OCI-LY7 (cell line): Measurements from ENCODE around the gene DNALI1. TPM values are rescaled to one million over a fixed set of nuclear protein-coding genes. Genes with fewer than 3 reads are reported as not detected.

Experiments
- BruUV-seq: library from RNA; stranded (reverse); fragments of 400-500 nt; replicated peaks from 2 replicates; lab custom pipeline; 2021; lab: Mats Ljungman, UMichigan
- CTCF ChIA-PET: fragments of 300-600 bp; sonication (Branson Sonifier 250); formaldehyde crosslinking; loops from one replicate; lab custom pipeline; 2022; ENCODE audit warnings: antibody characterized with exemption; ENCODE audit not compliant: unreplicated experiment; lab: Charles Lee
- POLR2A ChIA-PET: fragments of 300-600 bp; sonication (Branson Sonifier 250); formaldehyde crosslinking; loops from one replicate; lab custom pipeline; 2022; ENCODE audit warnings: antibody characterized with exemption; lab: Charles Lee
- DNase-seq: peaks from one replicate; pipeline ENCODE4 v3.0.0-alpha.2; 2015; ENCODE audit warnings: low spot score
- H2AFZ ChIP-seq: fragments of 200-600 bp; sonication (generic), shearing (Covaris generic); 2 replicates; pipeline ENCODE4 v1.6.1; 2014; ENCODE audit warnings: mild to moderate bottlenecking, antibody characterized with exemption, low read length, moderate library complexity
- H3K27ac ChIP-seq: fragments of 200-600 bp; sonication (generic); 2 replicates; pipeline ENCODE4 v1.5.1; 2014; ENCODE audit warnings: mixed run types, low read depth, mild to moderate bottlenecking, moderate library complexity, low read length, inconsistent platforms; ENCODE audit not compliant: poor library complexity, severe bottlenecking
- H3K36me3 ChIP-seq: fragments of 200-600 bp; sonication (generic); 2 replicates; pipeline ENCODE4 v1.6.1; 2014; ENCODE audit warnings: mild to moderate bottlenecking, antibody characterized with exemption, low read length, moderate library complexity, mixed read lengths; ENCODE audit not compliant: insufficient read depth
- H3K4me1 ChIP-seq: fragments of 200-600 bp; sonication (generic); 2 replicates; pipeline ENCODE4 v1.5.1; 2014; ENCODE audit warnings: mild to moderate bottlenecking, low read length; ENCODE audit not compliant: insufficient read depth, poor library complexity, severe bottlenecking
- H3K4me2 ChIP-seq: fragments of 200-600 bp; sonication (generic); 2 replicates; pipeline ENCODE4 v1.6.1; 2014; ENCODE audit warnings: mild to moderate bottlenecking, low read length
- H3K4me3 ChIP-seq: fragments of 200-600 bp; sonication (generic); 2 replicates; pipeline ENCODE4 v1.5.1; 2014; ENCODE audit warnings: mild to moderate bottlenecking, low read depth, low read length; ENCODE audit not compliant: poor library complexity, severe bottlenecking
- H3K79me2 ChIP-seq: fragments of 200-600 bp; sonication (generic); 2 replicates; pipeline ENCODE4 v1.6.1; 2016; ENCODE audit warnings: low read depth, mild to moderate bottlenecking, low read length, moderate library complexity, mixed read lengths; ENCODE audit not compliant: insufficient read depth
- H3K9me2 ChIP-seq: fragments of 200-600 bp; sonication (generic); 2 replicates; pipeline ENCODE4 v1.6.1; 2016; ENCODE audit warnings: mild to moderate bottlenecking, low read length, mixed read lengths; ENCODE audit not compliant: insufficient read depth
- H3K9me3 ChIP-seq: fragments of 200-600 bp; sonication (generic); 2 replicates; pipeline ENCODE4 v1.6.1; 2014; ENCODE audit warnings: mild to moderate bottlenecking, mixed run types, low read length, mixed read lengths
- H4K20me1 ChIP-seq: fragments of 200-600 bp; sonication (generic); 2 replicates; pipeline ENCODE4 v1.6.1; 2014; ENCODE audit warnings: mild to moderate bottlenecking, antibody characterized with exemption, low read length, moderate library complexity, mixed read lengths; ENCODE audit not compliant: insufficient read depth
- EZH2phosphoT487 ChIP-seq: fragments of 200-600 bp; sonication (generic); IDR thresholded peaks from 2 replicates; pipeline ENCODE4 v1.6.1; 2018; ENCODE audit warnings: low read depth, borderline replicate concordance, mild to moderate bottlenecking, mixed run types, antibody characterized with exemption, low read length, moderate library complexity, mixed read lengths
- intact Hi-C: fragments of 100-400 bp; cut with micrococcal nuclease; formaldehyde crosslinking; loops from one replicate; pipeline ENCODE4 v1.10.0; 2022; ENCODE audit not compliant: unreplicated experiment
- total RNA-seq, 2 experiments: library from RNA; depleted of rRNA in 1 of 2; stranded (reverse); fragments of >200 nt in 1 of 2; shearing (Covaris generic) in 1 of 2; gene quantifications; 2 replicates each; pipeline ENCODE4 v1.2.3, GENCODE V29; 2014 to 2022
- TF ChIP-seq, protein P1 (sequence below): fragments of 200-600 bp; sonication (generic); conservative IDR thresholded peaks from 2 replicates; pipeline ENCODE4 v1.5.1; 2014; ENCODE audit warnings: mild to moderate bottlenecking, antibody characterized with exemption, low read length, moderate library complexity, mixed read lengths

The DNALI1 gene
- total RNA-seq, 2 experiments from 2014 or later = not detected

DNA sequence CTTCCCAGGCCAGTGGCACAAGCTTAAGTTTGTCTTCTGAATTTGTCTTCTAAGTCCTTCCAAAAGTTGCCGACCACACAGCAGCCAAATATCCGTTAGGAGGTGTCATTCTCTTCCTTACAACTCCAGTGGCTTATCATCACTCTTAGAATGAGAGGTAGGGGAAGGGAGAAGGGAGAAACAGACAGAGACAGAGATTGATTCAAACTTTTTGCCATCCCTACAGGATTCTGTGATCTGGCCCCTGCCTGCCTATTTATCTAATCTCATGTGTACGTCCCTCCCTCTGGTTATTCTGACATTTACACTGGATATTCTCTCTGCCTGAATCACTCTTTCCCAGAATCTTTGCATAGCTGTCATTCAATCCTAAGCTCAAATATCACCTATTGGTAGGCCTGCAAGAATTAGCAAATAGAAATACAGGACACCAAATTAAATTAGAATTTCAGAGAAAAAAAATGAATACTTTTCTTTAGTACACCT, 39.5 kb downstream of the DNALI1 start:
- Histone ChIP-seq H4K20me1 (peaks cover 24% of the 10 kb centered on the region), H2AFZ (peak overlapping the region; percentile 95), H3K79me2 (peaks cover 40% of the 10 kb centered on the region), H3K27ac (no peak overlapping the region), H3K36me3 (peaks cover 28% of the 10 kb centered on the region), H3K9me3 (no peaks in the 10 kb centered on the region), H3K4me3 (peak overlapping the region; percentile 97), H3K9me2 (no peaks in the 10 kb centered on the region), H3K4me2 (peak overlapping the region; percentile 87), H3K4me1 (peaks cover 24% of the 10 kb centered on the region)
- TF ChIP-seq, protein P1, sequence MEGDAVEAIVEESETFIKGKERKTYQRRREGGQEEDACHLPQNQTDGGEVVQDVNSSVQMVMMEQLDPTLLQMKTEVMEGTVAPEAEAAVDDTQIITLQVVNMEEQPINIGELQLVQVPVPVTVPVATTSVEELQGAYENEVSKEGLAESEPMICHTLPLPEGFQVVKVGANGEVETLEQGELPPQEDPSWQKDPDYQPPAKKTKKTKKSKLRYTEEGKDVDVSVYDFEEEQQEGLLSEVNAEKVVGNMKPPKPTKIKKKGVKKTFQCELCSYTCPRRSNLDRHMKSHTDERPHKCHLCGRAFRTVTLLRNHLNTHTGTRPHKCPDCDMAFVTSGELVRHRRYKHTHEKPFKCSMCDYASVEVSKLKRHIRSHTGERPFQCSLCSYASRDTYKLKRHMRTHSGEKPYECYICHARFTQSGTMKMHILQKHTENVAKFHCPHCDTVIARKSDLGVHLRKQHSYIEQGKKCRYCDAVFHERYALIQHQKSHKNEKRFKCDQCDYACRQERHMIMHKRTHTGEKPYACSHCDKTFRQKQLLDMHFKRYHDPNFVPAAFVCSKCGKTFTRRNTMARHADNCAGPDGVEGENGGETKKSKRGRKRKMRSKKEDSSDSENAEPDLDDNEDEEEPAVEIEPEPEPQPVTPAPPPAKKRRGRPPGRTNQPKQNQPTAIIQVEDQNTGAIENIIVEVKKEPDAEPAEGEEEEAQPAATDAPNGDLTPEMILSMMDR = no peak
- TF ChIP-seq EZH2phosphoT487 = no peak
- DNase-seq = no peak
- intact Hi-C loops = no loop called here
- ChIA-PET POLR2A (interaction anchor here (1.0 to 1.6 kb wide), 5 partner anchors 10 to 93 kb away, joined by 4 to 7 read pairs (median 6); no protein-coding TSS in a partner anchor), CTCF (interaction anchor here (0.7 to 1.1 kb wide), 3 partner anchors 82 to 111 kb away, joined by 3 to 4 read pairs (median 3); partner anchors contain the start of gene MEAF6)
- no TSS peak for BruUV-seq

DNA sequence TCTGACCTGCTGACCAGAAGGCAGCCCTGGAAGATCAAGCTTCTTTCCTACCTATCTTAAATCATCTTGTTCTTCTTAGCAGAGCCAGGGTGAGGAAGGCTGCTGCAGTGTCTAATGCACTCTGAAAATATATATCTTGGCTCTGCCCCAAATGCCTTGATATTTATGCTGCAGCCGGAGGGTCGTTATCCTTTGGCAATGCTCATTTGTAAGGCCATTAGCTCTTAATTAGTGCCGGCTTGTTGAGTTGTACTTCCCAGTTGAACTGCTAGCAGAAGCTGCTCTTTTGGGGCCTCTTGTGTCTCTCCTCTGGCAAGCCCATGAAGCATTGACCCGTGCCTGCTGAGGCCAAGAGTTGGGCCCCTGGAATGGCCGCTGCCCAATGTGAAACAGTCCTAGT, 43.2 kb downstream of the DNALI1 start:
- DNase-seq = no peak
- no peaks in the 10 kb centered on the region for H3K9me2 ChIP-seq
- H3K4me3 ChIP-seq = no peak overlapping the region
- peaks cover 8% of the 10 kb centered on the region for H3K79me2 ChIP-seq
- no peaks in the 10 kb centered on the region for H3K36me3 ChIP-seq
- H3K27ac ChIP-seq = no peak overlapping the region
- TF ChIP-seq EZH2phosphoT487 = no peak
- TF ChIP-seq, protein P1 = no peak
- BruUV-seq = no TSS peak
- no peak overlapping the region for H2AFZ ChIP-seq
- peaks cover 12% of the 10 kb centered on the region for H3K4me1 ChIP-seq
- intact Hi-C loops = no loop called here
- peaks cover 5% of the 10 kb centered on the region; the same call in 1 of the 2 replicates for H4K20me1 ChIP-seq
- ChIA-PET CTCF (interaction anchor here (1.6 kb wide), 1 partner anchor 76 kb away, joined by 4 read pairs; no protein-coding TSS in a partner anchor), POLR2A (interaction anchor here (0.8 to 1.1 kb wide), 3 partner anchors 9 to 228 kb away, joined by 3 to 7 read pairs (median 3); no protein-coding TSS in a partner anchor)
- no peak overlapping the region for H3K4me2 ChIP-seq
- no peaks in the 10 kb centered on the region for H3K9me3 ChIP-seq

GRCh38 chr1:37601441-37601840, 44.7 kb downstream of the DNALI1 start:
- BruUV-seq = no TSS peak
- DNase-seq = no peak
- Histone ChIP-seq H3K79me2 (no peaks in the 10 kb centered on the region), H3K4me1 (peaks cover 8% of the 10 kb centered on the region), H3K4me2 (no peak overlapping the region), H4K20me1 (no peaks in the 10 kb centered on the region), H2AFZ (no peak overlapping the region), H3K4me3 (no peak overlapping the region), H3K9me2 (no peaks in the 10 kb centered on the region), H3K36me3 (no peaks in the 10 kb centered on the region), H3K27ac (no peak overlapping the region), H3K9me3 (no peaks in the 10 kb centered on the region)
- ChIA-PET CTCF (interaction anchor here (1.6 to 2.0 kb wide), 2 partner anchors 74 to 81 kb away, joined by 4 read pairs; no protein-coding TSS in a partner anchor), POLR2A (no interaction called here)
- intact Hi-C loops = no loop called here
- TF ChIP-seq, protein P1 = no peak
- no peak for TF ChIP-seq EZH2phosphoT487
